Measurements from ENCODE around the gene C1orf159.

- TF ChIP-seq BHLHE40 (IDR thresholded peaks at IDR 0.05; ENCODE audit: low read depth, low read length) (no peak), CEBPB (IDR thresholded peaks at IDR 0.05) (no peak), KDM1A (IDR thresholded peaks at IDR 0.05; ENCODE audit: low read depth) (no peak), E2F6 (IDR thresholded peaks at IDR 0.05; ENCODE audit: borderline replicate concordance, low read depth) (no peak), POLR2AphosphoS2 (conservative IDR thresholded peaks at IDR 0.05; ENCODE audit: low read length) (no peak)
- TF ChIP-seq, protein P1, sequence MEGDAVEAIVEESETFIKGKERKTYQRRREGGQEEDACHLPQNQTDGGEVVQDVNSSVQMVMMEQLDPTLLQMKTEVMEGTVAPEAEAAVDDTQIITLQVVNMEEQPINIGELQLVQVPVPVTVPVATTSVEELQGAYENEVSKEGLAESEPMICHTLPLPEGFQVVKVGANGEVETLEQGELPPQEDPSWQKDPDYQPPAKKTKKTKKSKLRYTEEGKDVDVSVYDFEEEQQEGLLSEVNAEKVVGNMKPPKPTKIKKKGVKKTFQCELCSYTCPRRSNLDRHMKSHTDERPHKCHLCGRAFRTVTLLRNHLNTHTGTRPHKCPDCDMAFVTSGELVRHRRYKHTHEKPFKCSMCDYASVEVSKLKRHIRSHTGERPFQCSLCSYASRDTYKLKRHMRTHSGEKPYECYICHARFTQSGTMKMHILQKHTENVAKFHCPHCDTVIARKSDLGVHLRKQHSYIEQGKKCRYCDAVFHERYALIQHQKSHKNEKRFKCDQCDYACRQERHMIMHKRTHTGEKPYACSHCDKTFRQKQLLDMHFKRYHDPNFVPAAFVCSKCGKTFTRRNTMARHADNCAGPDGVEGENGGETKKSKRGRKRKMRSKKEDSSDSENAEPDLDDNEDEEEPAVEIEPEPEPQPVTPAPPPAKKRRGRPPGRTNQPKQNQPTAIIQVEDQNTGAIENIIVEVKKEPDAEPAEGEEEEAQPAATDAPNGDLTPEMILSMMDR (IDR thresholded peaks at IDR 0.05), result no peak
Measured at GRCh38 chr1:1034439-1034781, 81.5 kb downstream of the C1orf159 start.
